ENCODE data around the gene RNF187. TPM values are rescaled to one million over a fixed set of nuclear protein-coding genes. Genes with fewer than 3 reads are reported as not detected.

Gene RNF187
- total and polyA plus RNA-seq, 2 of the 13 experiments (the other 11 are each of a cell fraction or from before 2014, with no cell fraction given) = 41.3 to 59.4 TPM

GRCh38 chr1:228508840-228509415 is 21.7 kb downstream of the RNF187 start (continued):
- TF ChIP-seq, protein P1, sequence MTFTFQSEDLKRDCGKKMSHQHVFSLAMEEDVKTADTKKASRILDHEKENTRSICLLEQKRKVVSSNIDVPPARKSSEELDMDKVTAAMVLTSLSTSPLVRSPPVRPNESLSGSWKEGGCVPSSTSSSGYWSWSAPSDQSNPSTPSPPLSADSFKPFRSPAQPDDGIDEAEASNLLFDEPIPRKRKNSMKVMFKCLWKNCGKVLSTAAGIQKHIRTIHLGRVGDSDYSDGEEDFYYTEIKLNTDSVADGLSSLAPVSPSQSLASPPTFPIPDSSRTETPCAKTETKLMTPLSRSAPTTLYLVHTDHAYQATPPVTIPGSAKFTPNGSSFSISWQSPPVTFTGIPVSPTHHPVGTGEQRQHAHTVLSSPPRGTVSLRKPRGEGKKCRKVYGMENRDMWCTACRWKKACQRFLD (CRISPR knock-in tag; IDR thresholded peaks at IDR 0.05; ENCODE audit: borderline replicate concordance) = no peak
- TF ChIP-seq ZBTB8A (CRISPR knock-in tag; IDR thresholded peaks at IDR 0.05; ENCODE audit: borderline replicate concordance, low read depth) (no peak), ZNF761 (CRISPR knock-in tag; conservative IDR thresholded peaks at IDR 0.05) (no peak), ZNF512B (CRISPR knock-in tag; IDR thresholded peaks at IDR 0.05; ENCODE audit: borderline replicate concordance) (no peak), SMAD9 (CRISPR knock-in tag; IDR thresholded peaks at IDR 0.05) (no peak), ZNF567 (CRISPR knock-in tag; IDR thresholded peaks at IDR 0.05; ENCODE audit: borderline replicate concordance) (no peak), SMAD3 (CRISPR knock-in tag; IDR thresholded peaks at IDR 0.05) (no peak)

GRCh38 chr1:228510101-228510802 is 23.1 kb downstream of the RNF187 start:
- H3K79me2 ChIP-seq (ENCODE audit: insufficient read depth, low read length) = no peaks in the 10 kb centered on the region
- in situ Hi-C loops (cut with HindIII; ENCODE audit: extremely low pct_ligation_motif_present, low pct_unique_long_range_greater_than_20kb) (no loop called here), intact Hi-C loops (cut with micrococcal nuclease; ENCODE audit: unreplicated experiment) (no loop called here)
- H3K27me3 ChIP-seq (ENCODE audit: control insufficient read depth in 1 of 2, insufficient read depth in 2 of 2, low read length in 2 of 2) = peaks cover 0 to 50% of the 10 kb centered on the region in 2 experiments; a peak in 3 of 5 replicates
- H3K27ac ChIP-seq (ENCODE audit: extremely low read length, insufficient read depth, low read length) = no peak overlapping the region
- no peak overlapping the region for H3K9ac ChIP-seq (ENCODE audit: insufficient read depth, low read depth, low read length)
- H3K36me3 ChIP-seq (replicated peaks in 1 of 2; ENCODE audit: control insufficient read depth in 1 of 2, insufficient read depth in 2 of 2, low read length in 2 of 2) = no peaks in the 10 kb centered on the region
- TF ChIP-seq SOX5 (CRISPR knock-in tag; IDR thresholded peaks at IDR 0.05; ENCODE audit: borderline replicate concordance) (no peak), ZBTB26 (CRISPR knock-in tag; IDR thresholded peaks at IDR 0.05; ENCODE audit: borderline replicate concordance) (no peak), PRMT3 (CRISPR knock-in tag; IDR thresholded peaks at IDR 0.05; ENCODE audit: borderline replicate concordance, low read depth) (no peak), RBM22 (optimal IDR thresholded peaks at IDR 0.05; ENCODE audit: low read length) (no peak), ZNF839 (CRISPR knock-in tag; IDR thresholded peaks at IDR 0.05; ENCODE audit: borderline replicate concordance) (no peak), ZKSCAN1 (IDR thresholded peaks at IDR 0.05; ENCODE audit: low read length) (no peak), ZNF674 (CRISPR knock-in tag; IDR thresholded peaks at IDR 0.05; ENCODE audit: low read depth) (no peak)
- DNase-seq (ENCODE audit: low spot score) (no peak), FAIRE-seq (no peak), ATAC-seq (no peak)
- H3K4me3 ChIP-seq (replicated peaks in 1 of 3; ENCODE audit: insufficient read depth in 1 of 3, low read depth in 2 of 3, low read length in 3 of 3) = no peak overlapping the region
- H4K20me1 ChIP-seq (ENCODE audit: insufficient read depth, low read length) = no peaks in the 10 kb centered on the region
- no peak overlapping the region for H2AFZ ChIP-seq (ENCODE audit: low read length)
- ChIA-PET CTCF (ENCODE audit: low intra/inter-chr PET ratio, low total read pairs) (no interaction called here), POLR2A (no interaction called here)
- BruUV-seq (replicated peaks) = no TSS peak
- no peaks in the 10 kb centered on the region for H3K9me3 ChIP-seq (ENCODE audit: low read length)
- H3K4me1 ChIP-seq (ENCODE audit: insufficient read depth, low read length) = no peaks in the 10 kb centered on the region
- 7% methylated on average over 3 of the region's 5 CpGs for WGBS (ENCODE audit: low lambda C conversion rate)
- no peak overlapping the region for H3K4me2 ChIP-seq (ENCODE audit: low read depth, low read length)
